Measurements from ENCODE around the gene KCNJ9. TPM values are rescaled to one million over a fixed set of nuclear protein-coding genes. Genes with fewer than 3 reads are reported as not detected.
A peak's percentile ranks its signal among the peaks of the same experiment; 100 is the strongest.
"Not testable (repeated sequence)": the region's sequence is repeated elsewhere in the genome, so short reads cannot be mapped to it uniquely, and the experiment has no call there.

Gene KCNJ9
- total and polyA plus RNA-seq, 7 experiments from 2014 or later, result 0.06 to 0.08 TPM; not detected in 5

- Histone ChIP-seq H3K27ac (ENCODE audit: low read depth, low read length) (no peak overlapping the region), H3K4me1 (ENCODE audit: control insufficient read depth in 2 of 2, insufficient read depth in 2 of 2, low read length in 2 of 2) (peaks cover 0 to 8% of the 10 kb centered on the region in 2 donors), H3K9me3 (ENCODE audit: control insufficient read depth in 2 of 3, low read length in 3 of 3) (no peaks in the 10 kb centered on the region), H3K4me3 (ENCODE audit: low read length) (no peak overlapping the region), H3K27me3 (ENCODE audit: control insufficient read depth in 2 of 2, insufficient read depth in 2 of 2, low read length in 2 of 2) (no peaks in the 10 kb centered on the region), H3K36me3 (ENCODE audit: control insufficient read depth in 2 of 3, insufficient read depth in 3 of 3, low read length in 3 of 3) (no peaks in the 10 kb centered on the region)
- H3K36me3 Mint-ChIP-seq, result peaks cover 0 to under 1% (median 0%) of the 10 kb centered on the region in 5 donors
- peak in 8 of 9 donors; percentile 24 to 66 (median 44) for DNase-seq
- H3K27ac Mint-ChIP-seq, result peak overlapping the region in 5 of 9 donors; percentile 18 to 65 (median 43)
- ATAC-seq, result peak; percentile 89
- peaks cover 0 to 32% (median 16%) of the 10 kb centered on the region in 5 donors for H3K27me3 Mint-ChIP-seq
- peaks cover 7 to 16% (median 12%) of the 10 kb centered on the region in 7 donors for H3K4me1 Mint-ChIP-seq
- peaks cover 0 to 2% (median 0%) of the 10 kb centered on the region in 11 donors for H3K9me3 Mint-ChIP-seq
- CTCF ChIA-PET, result interaction anchor here (0.6 to 4.6 kb wide), 18 partner anchors 11 to 319 kb away, joined by 3 to 71 read pairs (median 4); partner anchors contain the start of genes IGSF8, KCNJ10, KCNJ9 and PIGM
- intact Hi-C loops (cut with micrococcal nuclease), result loop anchor here (1.0 kb wide), 6 partner anchors 15 to 330 kb away; partner anchors contain the start of gene PIGM (in 1 of the 2)
- H3K4me3 Mint-ChIP-seq, result peak overlapping the region; percentile 62 to 86 (median 82)
- POLR2A ChIA-PET, result interaction anchor here (0.7 to 1.8 kb wide), 2 partner anchors 9 to 14 kb away, joined by 4 to 5 read pairs; partner anchors contain the start of gene PIGM
These were observed 34.7 kb upstream of the KCNJ9 start for GRCh38 chr1:160046494-160047110.

- Histone ChIP-seq H3K27ac (ENCODE audit: low read depth, low read length) (no peak overlapping the region), H3K4me3 (ENCODE audit: low read length) (no peak overlapping the region), H3K4me1 (ENCODE audit: control insufficient read depth in 2 of 2, insufficient read depth in 2 of 2, low read length in 2 of 2) (peaks cover 0 to 8% of the 10 kb centered on the region in 2 donors), H3K27me3 (ENCODE audit: control insufficient read depth in 2 of 2, insufficient read depth in 2 of 2, low read length in 2 of 2) (no peaks in the 10 kb centered on the region), H3K9me3 (ENCODE audit: control insufficient read depth in 2 of 3, low read length in 3 of 3) (no peaks in the 10 kb centered on the region), H3K36me3 (ENCODE audit: control insufficient read depth in 2 of 3, insufficient read depth in 3 of 3, low read length in 3 of 3) (no peaks in the 10 kb centered on the region)
- peak overlapping the region; percentile 62 to 86 (median 82) for H3K4me3 Mint-ChIP-seq
- ATAC-seq (peak; percentile 36), DNase-seq (no peak)
- peaks cover 0 to 2% (median 0%) of the 10 kb centered on the region in 11 donors for H3K9me3 Mint-ChIP-seq
- intact Hi-C loops (cut with micrococcal nuclease), result loop anchor here in 1 of 2 donors (1.0 kb wide), 1 partner anchor 38 kb away; no protein-coding TSS in a partner anchor
- H3K4me1 Mint-ChIP-seq, result peaks cover 7 to 16% (median 12%) of the 10 kb centered on the region in 7 donors
- H3K27me3 Mint-ChIP-seq, result peaks cover 0 to 37% (median 21%) of the 10 kb centered on the region in 5 donors
- POLR2A ChIA-PET, result interaction anchor here (0.6 to 1.8 kb wide), 3 partner anchors 8 to 50 kb away, joined by 3 to 5 read pairs (median 4); partner anchors contain the start of gene PIGM
- H3K27ac Mint-ChIP-seq, result peak overlapping the region in 5 of 9 donors; percentile 18 to 65 (median 43)
- H3K36me3 Mint-ChIP-seq, result peaks cover 0 to 4% (median 0%) of the 10 kb centered on the region in 5 donors
- CTCF ChIA-PET, result interaction anchor here (0.6 to 4.6 kb wide), 10 partner anchors 11 to 122 kb away, joined by 3 to 71 read pairs (median 6); partner anchors contain the start of genes IGSF8, KCNJ9, PIGM and TAGLN2
These were observed 34.0 kb upstream of the KCNJ9 start for GRCh38 chr1:160047111-160047991.

GRCh38 chr1:160048335-160048734 lies 33.0 kb upstream of the KCNJ9 start:
- no peaks in the 10 kb centered on the region for H3K9me3 ChIP-seq (ENCODE audit: control insufficient read depth in 2 of 3, low read length in 3 of 3)
- Mint-ChIP-seq H3K4me1 (peaks cover 7 to 16% (median 12%) of the 10 kb centered on the region in 7 donors), H3K9me3 (peaks cover 0 to 2% (median 0%) of the 10 kb centered on the region in 11 donors), H3K36me3 (peaks cover 0 to 4% (median 0%) of the 10 kb centered on the region in 5 donors), H3K27ac (no peak overlapping the region), H3K27me3 (peaks cover 0 to 37% (median 18%) of the 10 kb centered on the region in 5 donors), H3K4me3 (no peak overlapping the region)
- ATAC-seq (no peak), DNase-seq (no peak)
- intact Hi-C loops (cut with micrococcal nuclease), result no loop called here
- H3K4me1 ChIP-seq (ENCODE audit: control insufficient read depth in 2 of 2, insufficient read depth in 2 of 2, low read length in 2 of 2), result peaks cover 0 to 8% of the 10 kb centered on the region in 2 donors
- no peaks in the 10 kb centered on the region for H3K27me3 ChIP-seq (ENCODE audit: control insufficient read depth in 2 of 2, insufficient read depth in 2 of 2, low read length in 2 of 2)
- H3K4me3 ChIP-seq (ENCODE audit: low read length), result no peak overlapping the region
- no peak overlapping the region for H3K27ac ChIP-seq (ENCODE audit: low read depth, low read length)
- H3K36me3 ChIP-seq (ENCODE audit: control insufficient read depth in 2 of 3, insufficient read depth in 3 of 3, low read length in 3 of 3), result no peaks in the 10 kb centered on the region
- CTCF ChIA-PET, result interaction anchor here (4.6 kb wide), 1 partner anchor 37 kb away, joined by 71 read pairs; no protein-coding TSS in a partner anchor
- POLR2A ChIA-PET, result interaction anchor here (0.6 kb wide), 1 partner anchor 247 kb away, joined by 3 read pairs; no protein-coding TSS in a partner anchor

GRCh38 chr1:160049101-160049500 lies 32.2 kb upstream of the KCNJ9 start:
- H3K4me3 ChIP-seq (ENCODE audit: low read length), result no peak overlapping the region
- Mint-ChIP-seq H3K27me3 (peaks cover 0 to 41% (median 18%) of the 10 kb centered on the region in 5 donors), H3K9me3 (peaks cover 0 to 2% (median 0%) of the 10 kb centered on the region in 11 donors), H3K27ac (no peak overlapping the region), H3K4me3 (no peak overlapping the region), H3K36me3 (peaks cover 0 to 4% (median 0%) of the 10 kb centered on the region in 5 donors), H3K4me1 (peaks cover 7 to 16% (median 12%) of the 10 kb centered on the region in 7 donors)
- H3K4me1 ChIP-seq (ENCODE audit: control insufficient read depth in 2 of 2, insufficient read depth in 2 of 2, low read length in 2 of 2), result peaks cover 0 to 8% of the 10 kb centered on the region in 2 donors
- ChIA-PET CTCF (no interaction called here), POLR2A (interaction anchor here (0.6 kb wide), 1 partner anchor 248 kb away, joined by 3 read pairs; no protein-coding TSS in a partner anchor)
- no peaks in the 10 kb centered on the region for H3K36me3 ChIP-seq (ENCODE audit: control insufficient read depth in 2 of 3, insufficient read depth in 3 of 3, low read length in 3 of 3)
- no peak for DNase-seq
- no peaks in the 10 kb centered on the region for H3K27me3 ChIP-seq (ENCODE audit: control insufficient read depth in 2 of 2, insufficient read depth in 2 of 2, low read length in 2 of 2)
- no peak for ATAC-seq
- H3K9me3 ChIP-seq (ENCODE audit: control insufficient read depth in 2 of 3, low read length in 3 of 3), result no peaks in the 10 kb centered on the region
- intact Hi-C loops (cut with micrococcal nuclease), result no loop called here
- no peak overlapping the region for H3K27ac ChIP-seq (ENCODE audit: low read depth, low read length)

GRCh38 chr1:160050182-160050581 lies 31.2 kb upstream of the KCNJ9 start:
- ATAC-seq; H3K4me3 Mint-ChIP-seq; H3K27me3 ChIP-seq (ENCODE audit: control insufficient read depth in 2 of 2, insufficient read depth in 2 of 2, low read length in 2 of 2); DNase-seq; H3K4me1 ChIP-seq (ENCODE audit: control insufficient read depth in 2 of 2, insufficient read depth in 2 of 2, low read length in 2 of 2); H3K27ac ChIP-seq (ENCODE audit: low read depth, low read length); H3K36me3 Mint-ChIP-seq; H3K9me3 Mint-ChIP-seq; H3K9me3 ChIP-seq (ENCODE audit: control insufficient read depth in 2 of 3, low read length in 3 of 3); H3K4me3 ChIP-seq (ENCODE audit: low read length); POLR2A ChIA-PET; H3K27ac Mint-ChIP-seq; intact Hi-C loops (cut with micrococcal nuclease); CTCF ChIA-PET; H3K36me3 ChIP-seq (ENCODE audit: control insufficient read depth in 2 of 3, insufficient read depth in 3 of 3, low read length in 3 of 3): not testable (repeated sequence)
- Mint-ChIP-seq H3K4me1 (peaks cover 7 to 16% (median 12%) of the 10 kb centered on the region in 7 donors), H3K27me3 (peaks cover 4 to 37% (median 20%) of the 10 kb centered on the region in 5 donors)

DNA sequence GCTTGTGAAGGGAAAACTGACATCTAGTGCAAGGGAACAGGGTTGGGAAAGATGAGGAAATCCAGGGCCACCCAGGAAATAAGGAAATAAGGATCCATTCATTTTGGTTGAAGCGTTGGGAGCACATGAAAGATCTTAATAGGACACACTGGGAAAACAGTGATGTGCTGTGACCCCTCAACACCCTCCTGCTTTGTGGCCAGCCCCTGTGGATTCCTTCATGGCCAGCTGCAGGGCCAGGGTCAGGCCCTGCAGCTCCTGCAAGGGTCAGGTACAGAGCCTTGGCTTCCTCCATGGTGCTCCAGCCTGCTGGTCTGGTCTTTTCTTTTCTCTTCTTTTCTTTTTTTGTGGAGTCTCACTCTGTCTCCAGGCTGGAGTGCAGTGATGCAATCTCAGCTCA lies 30.7 kb upstream of the KCNJ9 start:
- intact Hi-C loops (cut with micrococcal nuclease), result no loop called here
- H3K27ac Mint-ChIP-seq, result no peak overlapping the region
- Histone ChIP-seq H3K27ac (ENCODE audit: low read depth, low read length) (no peak overlapping the region), H3K27me3 (ENCODE audit: control insufficient read depth in 2 of 2, insufficient read depth in 2 of 2, low read length in 2 of 2) (no peaks in the 10 kb centered on the region), H3K9me3 (ENCODE audit: control insufficient read depth in 2 of 3, low read length in 3 of 3) (no peaks in the 10 kb centered on the region), H3K36me3 (ENCODE audit: control insufficient read depth in 2 of 3, insufficient read depth in 3 of 3, low read length in 3 of 3) (no peaks in the 10 kb centered on the region), H3K4me1 (ENCODE audit: control insufficient read depth in 2 of 2, insufficient read depth in 2 of 2, low read length in 2 of 2) (peaks cover 0 to 8% of the 10 kb centered on the region in 2 donors), H3K4me3 (ENCODE audit: low read length) (no peak overlapping the region)
- H3K36me3 Mint-ChIP-seq, result peaks cover 0 to 4% (median 0%) of the 10 kb centered on the region in 5 donors
- ATAC-seq (no peak), DNase-seq (no peak)
- H3K9me3 Mint-ChIP-seq, result peaks cover 0 to 2% (median 0%) of the 10 kb centered on the region in 11 donors
- H3K27me3 Mint-ChIP-seq, result peaks cover 4 to 33% (median 20%) of the 10 kb centered on the region in 5 donors
- ChIA-PET CTCF (no interaction called here), POLR2A (no interaction called here)
- no peak overlapping the region for H3K4me3 Mint-ChIP-seq
- peaks cover 7 to 16% (median 12%) of the 10 kb centered on the region in 7 donors for H3K4me1 Mint-ChIP-seq

Measured in naive thymus-derived CD4-positive, alpha-beta T cell (primary cell).